ENCODE measurements around the gene BAIAP3.
"Not testable (repeated sequence)": the region's sequence is repeated elsewhere in the genome, so short reads cannot be mapped to it uniquely, and the experiment has no call there.

The BAIAP3 gene, protein sequence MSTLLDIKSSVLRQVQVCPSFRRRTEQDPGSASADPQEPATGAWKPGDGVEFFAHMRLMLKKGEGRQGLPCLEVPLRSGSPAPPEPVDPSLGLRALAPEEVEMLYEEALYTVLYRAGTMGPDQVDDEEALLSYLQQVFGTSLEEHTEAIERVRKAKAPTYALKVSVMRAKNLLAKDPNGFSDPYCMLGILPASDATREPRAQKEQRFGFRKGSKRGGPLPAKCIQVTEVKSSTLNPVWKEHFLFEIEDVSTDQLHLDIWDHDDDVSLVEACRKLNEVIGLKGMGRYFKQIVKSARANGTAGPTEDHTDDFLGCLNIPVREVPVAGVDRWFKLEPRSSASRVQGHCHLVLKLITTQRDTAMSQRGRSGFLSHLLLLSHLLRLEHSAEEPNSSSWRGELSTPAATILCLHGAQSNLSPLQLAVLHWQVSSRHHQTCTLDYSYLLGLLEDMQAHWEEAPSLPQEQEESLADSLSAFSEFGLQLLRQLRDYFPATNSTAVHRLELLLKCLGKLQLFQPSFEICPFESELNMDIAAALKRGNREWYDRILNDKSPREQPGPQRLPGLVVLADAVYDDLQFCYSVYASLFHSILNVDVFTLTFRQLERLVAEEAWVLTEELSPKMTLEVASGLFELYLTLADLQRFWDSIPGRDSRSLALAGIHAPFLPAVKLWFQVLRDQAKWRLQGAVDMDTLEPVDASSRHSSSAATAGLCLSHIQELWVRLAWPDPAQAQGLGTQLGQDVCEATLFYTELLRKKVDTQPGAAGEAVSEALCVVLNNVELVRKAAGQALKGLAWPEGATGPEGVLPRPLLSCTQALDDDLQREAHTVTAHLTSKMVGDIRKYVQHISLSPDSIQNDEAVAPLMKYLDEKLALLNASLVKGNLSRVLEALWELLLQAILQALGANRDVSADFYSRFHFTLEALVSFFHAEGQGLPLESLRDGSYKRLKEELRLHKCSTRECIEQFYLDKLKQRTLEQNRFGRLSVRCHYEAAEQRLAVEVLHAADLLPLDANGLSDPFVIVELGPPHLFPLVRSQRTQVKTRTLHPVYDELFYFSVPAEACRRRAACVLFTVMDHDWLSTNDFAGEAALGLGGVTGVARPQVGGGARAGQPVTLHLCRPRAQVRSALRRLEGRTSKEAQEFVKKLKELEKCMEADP

DNA sequence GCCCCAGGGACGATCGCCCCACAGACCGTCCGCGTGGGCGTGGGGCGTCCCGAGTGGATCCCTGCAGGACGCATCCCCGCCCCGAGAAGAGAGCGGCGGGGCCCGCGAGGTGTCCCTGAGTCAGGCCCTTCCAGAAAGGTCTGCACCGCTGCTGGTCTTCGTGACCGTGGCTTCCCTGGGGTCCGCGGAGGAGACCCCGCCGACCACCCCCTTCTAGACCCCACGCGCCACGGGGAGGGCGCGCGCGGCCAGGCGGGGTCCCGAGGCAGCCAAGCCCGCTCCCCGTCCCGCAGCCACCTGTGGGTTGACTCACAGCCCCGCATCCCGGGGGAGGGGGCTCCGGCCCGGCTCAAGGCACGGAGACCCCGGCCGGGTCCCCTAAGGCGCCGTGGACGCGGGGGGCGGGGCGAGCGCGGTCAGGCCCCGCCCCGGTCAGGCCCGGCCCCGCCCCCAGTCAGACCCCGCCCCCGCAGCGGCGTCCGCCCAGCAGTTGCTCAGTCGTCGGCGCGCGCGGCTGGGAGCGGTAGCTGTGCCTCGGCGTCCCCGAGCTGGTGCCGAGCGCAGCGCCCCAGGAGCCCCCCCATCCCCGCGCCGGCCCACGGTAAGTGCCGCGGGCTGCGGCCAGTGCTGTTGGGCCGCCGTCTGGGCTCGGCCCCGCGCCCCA, at the start of gene BAIAP3:
Gene BAIAP3, plus strand, starts transcription at position 497 of the 664 bp plus-strand sequence. CDS start 4,905 bp downstream, outside the sequence.
- DNase-seq = peak; percentile 54

DNA sequence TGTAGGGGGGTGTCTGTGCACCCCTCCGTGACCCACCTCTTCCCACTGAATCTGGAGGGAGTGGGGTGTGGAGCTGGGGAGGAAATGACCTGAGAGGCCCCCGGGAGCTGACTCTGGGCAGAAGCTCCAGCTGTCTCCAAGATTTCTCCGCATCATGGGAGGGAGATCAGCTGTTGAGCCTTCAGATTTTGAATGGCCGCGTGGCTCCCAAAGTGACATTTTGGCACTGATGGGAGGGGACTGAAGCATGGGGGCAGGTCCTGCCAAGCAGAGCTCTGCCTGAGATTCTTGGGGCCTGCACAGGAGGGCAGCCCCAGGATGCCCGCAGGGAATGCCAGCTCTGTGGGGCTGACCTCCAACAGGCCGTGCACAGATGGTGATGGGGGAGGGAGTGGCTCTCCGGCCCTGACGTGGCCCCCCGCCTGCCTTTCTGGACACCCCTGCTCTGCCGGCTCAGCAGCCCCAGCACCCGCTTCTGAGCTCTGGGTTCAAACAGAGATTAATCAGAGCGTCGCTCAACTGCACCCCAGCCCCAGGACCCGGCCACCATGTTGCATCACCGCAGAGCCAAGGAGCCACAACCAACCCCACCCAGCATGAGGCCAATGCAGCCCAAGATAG, 49.3 kb upstream of the BAIAP3 start:
- no peak for DNase-seq

DNA sequence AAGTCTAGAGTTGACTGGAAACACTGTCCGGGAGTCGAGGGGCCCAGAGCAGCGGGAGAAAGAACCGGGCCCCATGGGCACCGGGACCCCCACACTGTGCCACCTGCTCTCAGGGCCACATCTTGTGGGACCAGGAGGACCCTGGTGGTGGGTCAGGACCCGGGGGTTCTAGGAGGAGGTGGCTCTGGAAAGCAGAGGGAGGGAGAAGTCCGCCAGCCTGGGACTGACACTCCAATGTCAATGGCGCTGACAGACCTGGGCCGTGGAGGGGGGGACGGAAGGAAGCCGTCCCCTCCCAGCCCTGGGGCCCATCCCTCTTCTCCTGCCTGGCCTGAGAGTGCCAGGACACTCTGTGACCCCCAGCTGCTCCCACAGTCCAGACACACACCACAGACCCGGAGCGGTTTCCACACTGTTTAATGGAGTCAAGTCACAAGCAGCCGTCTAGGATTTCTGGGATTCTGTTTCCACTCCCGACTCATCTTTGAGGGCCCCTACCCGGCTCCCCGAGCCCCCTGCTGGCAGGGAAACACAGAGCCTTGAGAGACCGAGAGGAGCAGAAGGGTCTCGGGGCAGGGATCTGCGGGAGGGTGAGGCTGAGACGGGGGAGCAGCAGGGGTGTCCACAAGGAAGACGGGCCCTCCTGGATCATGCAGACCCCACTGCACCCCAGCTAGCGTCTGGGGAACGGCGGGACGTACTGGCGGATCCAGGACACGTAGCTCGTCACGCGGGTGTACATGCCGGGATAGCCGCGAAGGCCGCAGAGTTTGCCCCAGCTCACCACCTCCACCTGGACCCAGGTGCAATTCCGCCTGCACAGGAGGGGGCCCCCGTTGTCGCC, 47.6 kb upstream of the BAIAP3 start:
- no peak for DNase-seq

DNA sequence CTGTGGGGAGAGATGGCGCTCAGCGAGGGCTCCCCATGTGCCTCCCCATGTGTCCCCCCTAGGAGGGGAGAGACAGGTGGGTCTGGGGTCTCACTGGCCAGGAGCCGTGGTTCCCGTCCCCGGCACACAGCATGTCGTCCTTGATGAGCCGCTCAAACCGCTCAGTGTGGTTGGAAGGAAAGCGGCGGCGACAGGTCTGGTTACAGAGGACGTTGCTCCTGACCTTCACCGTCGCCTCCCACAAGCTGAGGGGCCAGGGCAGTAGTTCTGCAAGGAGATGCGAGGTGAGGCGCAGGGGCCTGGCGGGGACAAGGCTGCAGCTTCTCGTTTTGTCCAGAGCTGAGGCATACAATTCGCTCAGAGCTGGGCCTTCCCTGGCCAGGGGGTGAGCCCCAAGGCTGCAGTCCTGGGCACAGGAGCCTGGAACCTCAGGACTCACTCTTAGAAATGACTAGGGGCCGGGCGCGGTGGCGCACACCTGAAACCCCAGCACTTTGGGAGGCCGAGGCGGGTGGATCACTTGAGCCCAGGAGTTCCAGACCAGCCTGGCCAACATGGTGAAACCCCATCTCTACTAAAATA, 46.8 kb upstream of the BAIAP3 start:
- no peak for DNase-seq

DNA sequence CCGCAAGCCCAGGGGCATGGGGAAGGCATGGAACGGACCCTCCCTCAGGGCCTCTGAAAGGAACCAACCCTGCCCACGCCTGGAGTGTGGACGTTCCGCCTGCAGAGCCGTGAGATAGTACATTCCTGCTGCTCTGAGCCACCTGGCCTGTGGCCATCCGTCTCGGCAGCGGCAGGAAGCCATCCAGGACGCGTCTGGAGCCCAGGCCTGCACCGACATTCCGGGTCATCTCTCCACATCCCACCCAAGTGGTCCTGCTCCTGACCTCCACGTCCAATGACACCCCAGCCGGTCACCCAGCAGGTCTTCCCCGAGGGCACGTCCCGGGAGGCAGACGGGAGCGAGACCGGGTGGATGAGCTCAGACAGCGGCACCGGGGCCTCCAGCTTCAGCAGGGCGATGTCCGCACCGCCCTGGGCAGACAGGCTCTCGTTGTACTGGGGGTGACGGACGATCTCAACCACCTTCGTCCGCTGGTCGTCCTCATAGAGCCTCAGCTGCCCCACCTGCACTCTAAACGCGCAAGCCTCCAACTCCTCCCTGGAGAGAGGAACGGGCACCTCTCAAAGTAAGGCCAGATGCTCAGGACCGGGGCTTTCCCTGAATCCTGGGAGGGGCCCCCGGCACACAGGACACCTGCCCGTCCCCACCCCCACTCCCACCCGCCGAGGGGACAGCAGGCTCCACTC, 45.3 kb upstream of the BAIAP3 start:
- no peak for DNase-seq

DNA sequence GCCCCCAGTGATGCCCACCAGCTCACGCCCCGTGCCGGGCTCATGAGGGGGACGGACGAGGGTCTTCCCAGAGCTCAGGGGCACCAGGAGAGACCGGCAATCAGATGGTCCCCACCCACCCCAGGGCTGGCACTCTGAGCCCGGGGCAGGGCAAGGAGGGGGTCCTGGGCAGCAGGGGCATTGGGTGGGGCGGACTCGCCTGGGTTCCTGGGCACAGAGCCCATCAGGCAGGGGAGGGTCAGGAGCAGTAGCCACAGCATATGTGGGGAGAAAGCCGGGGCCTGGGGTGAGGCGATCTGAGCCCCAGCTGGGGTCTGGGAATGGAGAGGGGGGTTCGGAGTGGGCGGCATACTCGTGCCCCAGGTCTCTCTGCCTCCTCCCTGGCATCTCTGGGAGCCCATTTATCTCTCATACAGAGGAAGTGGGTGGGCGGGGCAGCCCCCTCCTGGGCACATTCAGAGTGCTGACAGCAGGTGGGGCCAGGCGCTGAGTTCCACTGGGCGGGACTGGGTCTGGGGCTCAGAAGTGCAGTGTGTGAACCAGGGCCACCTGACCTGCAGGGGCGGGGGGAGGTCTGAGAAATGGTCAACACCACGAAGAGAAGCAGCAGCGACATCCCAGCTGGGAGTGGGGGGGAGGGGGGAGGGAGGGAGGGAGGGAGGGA, 44.5 kb upstream of the BAIAP3 start:
- no peak for DNase-seq

DNA sequence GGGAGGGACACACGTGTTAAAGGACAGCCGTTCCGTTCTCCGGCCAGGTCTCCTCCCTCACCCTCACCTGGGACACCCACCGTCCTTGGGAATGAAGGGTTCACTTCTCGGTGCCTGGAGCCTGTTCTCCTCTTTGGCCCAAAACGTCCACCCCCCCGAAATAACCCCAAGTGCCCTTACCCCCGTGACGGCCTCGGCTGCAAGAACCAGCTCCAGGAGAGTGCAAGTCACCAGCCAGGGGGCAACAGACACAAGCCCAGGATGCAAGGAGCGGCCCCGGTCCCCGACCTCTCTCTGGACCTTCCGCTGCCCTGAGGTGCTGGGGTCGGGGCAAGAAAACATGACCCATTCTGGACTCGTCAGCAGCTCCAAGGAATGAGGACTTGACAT, 44.0 kb upstream of the BAIAP3 start:
- no peak for DNase-seq

DNA sequence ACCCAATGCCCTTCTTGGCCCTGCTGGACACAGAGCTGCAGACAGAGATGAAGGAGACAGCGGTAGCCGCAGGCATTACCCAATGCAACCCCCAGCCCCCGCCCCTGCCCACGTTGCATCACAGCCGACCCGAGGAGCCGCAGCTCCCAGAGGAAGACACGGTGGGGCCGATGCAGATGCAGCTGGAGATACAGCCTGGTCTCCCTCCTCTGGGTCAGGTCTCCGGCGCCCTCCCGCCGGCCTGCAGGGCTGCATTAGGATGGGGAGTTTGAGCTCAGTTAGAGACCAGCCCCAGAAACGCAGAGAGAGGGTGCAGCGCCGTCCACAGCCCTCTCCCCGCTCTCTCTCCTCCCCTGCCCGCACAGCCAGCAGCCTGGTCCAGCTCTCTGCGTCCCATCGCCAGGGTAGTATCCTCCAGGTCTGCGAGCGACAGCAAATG, 43.4 kb upstream of the BAIAP3 start:
- no peak for DNase-seq

DNA sequence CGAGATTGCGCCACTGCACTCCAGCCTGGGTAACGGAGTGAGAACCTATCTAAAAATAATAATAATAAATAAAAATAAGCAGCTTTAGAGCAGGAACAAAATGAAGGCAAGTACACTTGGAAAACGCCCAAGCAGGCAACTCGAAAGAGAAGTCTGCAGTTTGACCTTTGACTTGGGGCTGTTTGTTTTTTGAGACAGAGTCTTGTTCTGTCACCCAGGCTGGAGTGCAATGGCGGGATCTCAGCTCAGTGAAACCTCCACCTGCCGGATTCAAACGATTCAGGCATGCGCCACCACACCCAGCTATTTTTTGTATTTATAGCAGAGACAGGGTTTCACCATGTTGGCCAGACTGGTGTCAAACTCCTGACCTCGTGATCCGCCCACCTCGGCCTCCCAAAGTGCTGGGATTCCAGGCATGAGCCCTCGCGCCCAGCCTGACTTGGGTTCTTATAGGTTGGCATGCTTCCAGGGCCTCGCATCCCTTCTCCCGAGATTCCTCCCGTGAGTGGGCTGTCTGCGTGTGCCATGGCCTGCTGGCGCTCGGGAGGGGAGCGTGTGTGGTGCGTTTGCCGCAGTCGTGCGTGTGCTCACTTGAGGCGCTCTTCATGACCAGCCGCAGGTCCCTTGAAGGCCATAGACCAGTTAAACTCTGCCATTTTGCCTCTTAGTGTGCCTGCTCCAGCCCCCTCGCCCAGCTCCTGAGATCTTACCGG, 42.4 kb upstream of the BAIAP3 start:
- DNase-seq = no peak

DNA sequence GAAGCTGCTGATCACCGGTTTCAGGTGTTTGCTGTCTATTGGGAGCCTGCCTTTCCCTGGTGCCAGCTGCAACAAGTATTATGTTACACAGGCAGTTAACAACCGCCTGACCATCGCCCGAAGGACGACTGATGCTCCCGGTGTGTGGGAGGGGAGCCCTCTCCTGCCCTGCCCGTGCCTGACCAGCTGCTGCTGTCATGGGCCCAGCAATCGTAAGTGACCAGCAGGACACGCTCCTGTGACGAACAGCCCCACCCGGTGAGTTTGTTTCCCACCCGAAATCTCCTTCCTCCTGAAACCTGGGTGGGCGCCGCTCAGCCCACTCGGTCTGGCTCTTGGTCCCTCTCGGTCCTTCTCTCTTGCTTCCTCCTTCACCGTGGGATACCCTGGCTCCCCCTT, 41.9 kb upstream of the BAIAP3 start:
- no peak for DNase-seq

DNA sequence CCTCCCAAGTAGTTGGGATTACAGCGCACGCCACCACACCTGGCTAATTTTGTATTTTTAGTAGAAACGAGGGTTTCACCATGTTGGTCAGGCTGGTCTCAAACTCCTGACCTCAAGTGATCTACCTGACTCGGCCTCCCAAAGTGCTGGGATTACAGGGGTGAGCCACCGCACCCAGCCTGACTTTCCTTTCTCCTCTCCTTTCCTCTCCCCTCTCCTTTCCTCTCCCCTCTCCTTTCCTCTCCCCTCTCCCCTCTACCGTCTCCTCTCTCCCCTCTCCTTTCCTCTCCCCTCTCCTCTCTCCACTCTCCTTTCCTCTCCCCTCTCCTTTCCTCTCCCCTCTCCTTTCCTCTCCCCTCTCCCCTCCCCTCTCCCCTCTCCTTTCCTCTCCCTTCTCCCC, 41.2 kb upstream of the BAIAP3 start:
- DNase-seq = not testable (repeated sequence)

DNA sequence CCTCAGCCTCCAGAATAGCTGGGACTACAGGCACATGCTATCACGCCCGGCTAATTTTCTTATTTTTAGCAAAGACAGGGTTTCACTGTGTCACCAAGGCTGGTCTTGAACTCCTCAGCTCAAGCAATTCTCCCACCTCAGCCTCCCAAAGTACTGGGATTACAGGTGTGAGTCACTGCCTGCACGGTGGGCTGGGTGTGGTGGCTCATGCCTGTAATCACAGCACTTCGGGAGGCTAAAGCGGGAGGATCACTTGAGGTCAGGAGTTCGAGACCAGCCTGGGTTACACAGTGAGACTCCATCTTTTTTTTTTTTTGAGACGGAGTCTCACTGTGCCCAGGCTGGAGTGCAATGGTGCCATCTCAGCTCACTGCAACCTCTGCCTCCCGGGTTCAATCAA, 40.6 kb upstream of the BAIAP3 start:
- DNase-seq = not testable (repeated sequence)

DNA sequence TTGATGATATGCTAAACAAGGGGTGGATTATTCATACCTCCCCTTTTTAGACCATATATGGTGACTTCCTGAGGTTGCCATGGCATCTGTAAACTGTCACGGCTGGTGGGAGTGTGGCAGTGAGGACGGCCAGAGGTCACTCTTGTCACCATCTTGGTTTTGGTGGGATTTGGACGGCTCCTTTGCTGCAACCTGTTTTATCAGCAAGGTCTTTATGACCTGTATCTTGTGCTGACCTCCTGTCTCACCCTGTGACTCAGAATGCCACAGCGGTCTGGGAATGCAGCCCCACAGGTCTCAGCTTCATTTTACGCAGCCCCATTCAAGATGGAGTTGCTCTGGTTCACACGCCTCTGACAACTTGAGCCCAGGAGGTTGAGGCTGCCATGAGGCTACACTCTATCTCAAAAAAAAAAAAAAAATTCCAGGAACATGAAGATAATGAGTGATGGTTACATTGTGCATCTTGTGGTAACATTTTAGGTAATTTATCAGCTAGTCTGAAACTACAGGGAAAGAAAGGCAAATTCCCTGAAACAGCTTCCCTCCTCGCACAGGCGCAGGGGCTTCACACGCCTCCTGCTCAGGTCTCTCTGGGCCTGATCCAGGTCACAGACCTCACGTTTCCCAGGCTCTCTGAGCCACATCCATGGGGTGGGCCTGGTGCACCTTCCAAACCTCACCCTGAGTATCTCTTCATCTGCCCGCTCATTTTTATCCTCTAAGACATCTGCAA, 39.4 kb upstream of the BAIAP3 start:
- no peak for DNase-seq

DNA sequence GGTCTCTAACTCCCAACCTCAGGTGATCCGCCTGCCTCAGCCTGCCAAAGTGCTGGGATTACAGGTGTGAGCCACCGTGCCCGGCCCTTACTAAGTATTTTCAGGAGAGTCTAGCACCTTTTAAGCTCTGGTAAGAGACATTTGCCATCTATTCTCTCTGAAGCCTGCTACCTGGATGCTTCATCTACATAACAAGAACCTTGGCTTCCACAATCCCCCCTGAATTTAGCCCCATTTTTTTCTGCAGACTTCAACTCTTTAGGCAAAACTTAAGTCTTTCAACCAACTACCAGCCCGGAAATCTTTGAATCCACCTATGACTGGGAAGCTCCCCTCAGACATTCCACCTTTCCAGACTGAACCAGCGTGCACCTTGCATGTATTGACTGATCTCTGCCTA, 38.0 kb upstream of the BAIAP3 start:
- no peak for DNase-seq

DNA sequence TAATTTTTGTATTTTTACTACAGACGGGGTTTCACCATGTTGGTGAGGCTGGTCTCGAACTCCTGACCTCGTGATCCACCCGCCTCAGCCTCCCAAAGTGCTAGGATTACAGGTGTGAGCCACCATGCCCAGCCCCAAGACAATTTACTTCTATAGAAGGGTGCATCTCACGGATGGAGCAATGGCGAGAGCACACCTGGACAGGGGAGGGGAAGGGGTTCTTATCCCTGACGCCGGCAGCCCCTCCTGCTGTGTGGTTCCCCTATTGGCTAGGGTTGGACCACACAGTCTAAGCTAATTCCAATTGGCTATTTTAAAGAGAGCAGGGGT, 36.8 kb upstream of the BAIAP3 start:
- not testable (repeated sequence) for DNase-seq

DNA sequence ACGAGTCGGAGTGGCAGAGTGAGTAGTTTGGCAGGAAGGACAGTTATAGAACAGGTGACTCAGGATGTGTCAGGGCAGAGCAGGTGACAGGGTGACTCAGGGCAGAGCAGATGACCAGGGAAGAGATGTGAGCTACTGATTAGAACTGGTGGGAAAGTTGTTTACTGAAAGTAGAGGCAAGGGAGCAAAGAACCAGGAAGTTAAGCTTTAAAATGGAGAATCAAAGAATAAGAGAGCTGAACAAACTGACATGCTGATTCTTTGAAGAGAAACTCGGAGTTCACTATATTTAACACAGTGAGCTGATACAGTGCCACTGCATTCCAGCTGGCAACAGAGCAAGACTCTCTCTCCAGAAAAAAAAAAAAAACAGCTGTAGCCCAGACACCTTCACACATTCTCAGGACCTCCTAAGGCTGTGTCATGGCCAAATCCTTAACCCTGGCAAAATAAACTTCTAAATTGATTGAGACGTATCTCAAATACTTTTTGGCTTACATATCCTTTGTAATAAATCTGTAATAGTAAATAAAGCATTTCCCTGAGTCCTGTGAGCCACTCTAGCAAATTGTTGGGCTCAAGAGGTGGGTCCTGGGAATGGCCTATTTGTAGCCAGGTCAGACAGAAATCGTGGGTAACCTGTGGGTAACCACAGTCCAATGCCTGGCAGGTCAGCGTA, 36.3 kb upstream of the BAIAP3 start:
- DNase-seq = no peak

DNA sequence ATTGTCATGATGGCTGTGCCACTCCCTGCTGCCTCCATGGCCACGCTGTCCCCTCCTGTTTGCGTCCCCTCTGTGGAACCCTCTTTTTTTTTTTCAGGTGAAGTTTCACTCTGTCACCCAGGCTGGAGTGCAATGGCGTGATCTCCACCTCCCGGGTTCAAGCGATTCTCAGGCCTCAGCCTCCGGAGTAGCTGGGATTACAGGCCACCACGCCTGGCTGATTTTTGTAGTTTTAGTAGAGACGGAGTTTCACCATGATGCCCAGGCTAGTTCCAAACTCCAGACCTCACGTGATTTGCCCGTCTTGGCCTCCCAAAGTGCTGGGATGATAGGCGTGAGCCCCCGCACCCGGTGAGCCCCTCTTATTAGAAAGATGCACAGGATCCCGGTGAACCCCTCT, 35.0 kb upstream of the BAIAP3 start:
- no peak for DNase-seq
